ENCODE results near the gene HOXA9.

HOXA9 gene

GRCh38 chr7:27155816-27156507, 9.4 kb downstream of the HOXA9 start:
- DNase-seq (ENCODE audit: low read depth): no peak
- TF ChIP-seq CTCF (conservative IDR thresholded peaks at IDR 0.05; ENCODE audit: low read depth, low read length): no peak
- no peak overlapping the region for H3K4me3 ChIP-seq (ENCODE audit: low read length)

GRCh38 chr7:27154901-27155815, 10.2 kb downstream of the HOXA9 start:
- DNase-seq (ENCODE audit: low read depth): no peak
- no peak for TF ChIP-seq CTCF (conservative IDR thresholded peaks at IDR 0.05; ENCODE audit: low read depth, low read length)
- H3K4me3 ChIP-seq (ENCODE audit: low read length): no peak overlapping the region

- TF ChIP-seq CTCF (conservative IDR thresholded peaks at IDR 0.05; ENCODE audit: low read depth, low read length): no peak
- no peak for DNase-seq (ENCODE audit: low read depth)
- no peak overlapping the region for H3K4me3 ChIP-seq (ENCODE audit: low read length)
These were observed 11.0 kb downstream of the HOXA9 start for GRCh38 chr7:27154369-27154768.

- H3K4me3 ChIP-seq (ENCODE audit: low read length): no peak overlapping the region
- no peak for DNase-seq (ENCODE audit: low read depth)
- TF ChIP-seq CTCF (conservative IDR thresholded peaks at IDR 0.05; ENCODE audit: low read depth, low read length): no peak
These were observed 11.8 kb downstream of the HOXA9 start for GRCh38 chr7:27153526-27153925.

GRCh38 chr7:27152816-27153442, 12.4 kb downstream of the HOXA9 start:
- no peak overlapping the region for H3K4me3 ChIP-seq (ENCODE audit: low read length)
- TF ChIP-seq CTCF (conservative IDR thresholded peaks at IDR 0.05; ENCODE audit: low read depth, low read length): no peak
- no peak for DNase-seq (ENCODE audit: low read depth)

- no peak for TF ChIP-seq CTCF (conservative IDR thresholded peaks at IDR 0.05; ENCODE audit: low read depth, low read length)
- H3K4me3 ChIP-seq (ENCODE audit: low read length): no peak within 1 kb of the TSS
- DNase-seq (ENCODE audit: low read depth): no peak
These were observed 13.2 kb downstream of the HOXA9 start, which contains the start of gene HOXA3 for GRCh38 chr7:27151931-27152815. Gene HOXA3, minus strand, starts transcription at chr7:27152583. Its CDS starts 41,943 bp downstream, at chr7:27110640.
